GM12891 (cell line): ENCODE data around the gene HDAC11.

Experiments
- PAX5 ChIP-seq: IDR thresholded peaks from 2 replicates; pipeline ENCODE4 v1.6.1; 2011; ENCODE audit warnings: low read length, moderate library complexity, mild to moderate bottlenecking; ENCODE audit not compliant: insufficient read depth, severe bottlenecking
- POLR2A ChIP-seq: IDR thresholded peaks from 2 replicates; pipeline ENCODE4 v1.6.1; 2011; ENCODE audit warnings: low read depth, low read length, control low read depth
- POLR2AphosphoS5 ChIP-seq: IDR thresholded peaks from 2 replicates; pipeline ENCODE4 v1.6.1; 2011; ENCODE audit warnings: low read depth, low read length, control low read depth
- SPI1 ChIP-seq: IDR thresholded peaks from 2 replicates; pipeline ENCODE4 v1.6.1; 2011; ENCODE audit warnings: low read depth, low read length, control low read depth
- TAF1 ChIP-seq: IDR thresholded peaks from 2 replicates; pipeline ENCODE4 v1.6.1; 2011; ENCODE audit warnings: low read depth, low read length, control low read depth

DNA sequence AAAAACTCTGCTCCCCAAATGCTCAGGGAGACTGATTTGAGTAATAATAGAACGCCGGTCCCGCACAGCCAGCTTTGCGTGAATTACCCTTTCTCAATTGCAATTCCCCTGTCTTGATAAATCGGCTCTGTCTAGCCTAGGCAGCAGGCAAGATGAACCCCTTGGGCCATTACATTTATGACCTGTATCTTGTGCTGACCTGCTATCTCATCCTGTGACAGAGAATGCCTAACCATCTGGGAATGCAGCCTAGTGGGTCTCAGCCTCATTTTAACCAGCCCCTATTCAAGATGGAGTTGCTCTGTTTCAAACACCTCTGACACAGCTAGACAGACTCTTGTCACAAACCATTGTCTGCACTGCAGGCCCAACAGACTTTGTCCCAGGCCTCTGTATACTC, 46.2 kb upstream of the HDAC11 start:
- TF ChIP-seq TAF1 (no peak), POLR2A (no peak), POLR2AphosphoS5 (no peak), SPI1 (no peak), PAX5 (no peak)
